GM12872 (cell line): Measurements from ENCODE around the gene ACSS1.

ENCODE experiments used
- TF ChIP-seq, protein P1 (sequence below): IDR thresholded peaks from 3 replicates; pipeline ENCODE4 v1.5.1; 2011; ENCODE audit warnings: low read depth, mild to moderate bottlenecking, low read length, moderate library complexity; ENCODE audit not compliant: insufficient read depth

Gene ACSS1

DNA sequence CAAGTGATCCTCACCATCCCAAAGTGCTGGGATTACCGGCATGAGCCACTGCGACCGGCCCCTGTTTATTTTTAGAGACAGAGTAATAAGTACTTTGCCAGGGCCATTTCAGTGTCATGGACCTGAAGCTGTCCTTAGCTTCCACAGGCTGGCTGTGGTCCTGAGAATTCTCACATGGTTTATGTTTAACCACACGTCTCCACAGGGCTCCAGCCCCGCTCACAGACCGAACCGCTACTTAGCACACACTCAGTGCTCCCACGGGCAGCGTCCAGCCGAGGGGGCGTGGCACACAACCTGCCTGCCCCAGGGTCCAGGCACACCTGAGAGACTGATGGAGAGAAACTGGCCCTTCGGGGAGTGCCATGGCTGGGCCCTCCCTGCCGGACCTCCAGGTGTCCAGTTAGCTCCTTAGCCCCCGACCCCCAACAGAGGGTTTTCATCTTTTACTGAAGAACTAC, 11.7 kb downstream of the ACSS1 start:
- TF ChIP-seq, protein P1, sequence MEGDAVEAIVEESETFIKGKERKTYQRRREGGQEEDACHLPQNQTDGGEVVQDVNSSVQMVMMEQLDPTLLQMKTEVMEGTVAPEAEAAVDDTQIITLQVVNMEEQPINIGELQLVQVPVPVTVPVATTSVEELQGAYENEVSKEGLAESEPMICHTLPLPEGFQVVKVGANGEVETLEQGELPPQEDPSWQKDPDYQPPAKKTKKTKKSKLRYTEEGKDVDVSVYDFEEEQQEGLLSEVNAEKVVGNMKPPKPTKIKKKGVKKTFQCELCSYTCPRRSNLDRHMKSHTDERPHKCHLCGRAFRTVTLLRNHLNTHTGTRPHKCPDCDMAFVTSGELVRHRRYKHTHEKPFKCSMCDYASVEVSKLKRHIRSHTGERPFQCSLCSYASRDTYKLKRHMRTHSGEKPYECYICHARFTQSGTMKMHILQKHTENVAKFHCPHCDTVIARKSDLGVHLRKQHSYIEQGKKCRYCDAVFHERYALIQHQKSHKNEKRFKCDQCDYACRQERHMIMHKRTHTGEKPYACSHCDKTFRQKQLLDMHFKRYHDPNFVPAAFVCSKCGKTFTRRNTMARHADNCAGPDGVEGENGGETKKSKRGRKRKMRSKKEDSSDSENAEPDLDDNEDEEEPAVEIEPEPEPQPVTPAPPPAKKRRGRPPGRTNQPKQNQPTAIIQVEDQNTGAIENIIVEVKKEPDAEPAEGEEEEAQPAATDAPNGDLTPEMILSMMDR = no peak

DNA sequence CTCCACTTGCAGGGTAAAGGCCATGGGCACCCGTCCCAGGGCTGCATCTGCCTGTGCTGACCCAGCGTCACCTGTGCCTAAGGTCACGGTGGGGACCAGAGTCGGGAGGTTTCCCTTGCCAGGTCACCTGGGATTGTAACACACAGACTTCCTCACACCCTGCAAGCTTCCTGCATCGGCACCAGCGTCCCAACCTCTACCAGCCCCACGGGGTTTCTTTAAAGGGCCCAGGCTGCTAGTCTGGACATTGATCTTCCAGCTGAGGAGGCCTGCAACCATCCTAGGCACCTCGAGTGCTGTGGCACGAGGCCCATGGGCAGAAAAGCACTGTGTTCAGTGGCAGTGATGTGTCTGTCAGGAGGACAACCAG, 12.6 kb downstream of the ACSS1 start:
- TF ChIP-seq, protein P1 = no peak

DNA sequence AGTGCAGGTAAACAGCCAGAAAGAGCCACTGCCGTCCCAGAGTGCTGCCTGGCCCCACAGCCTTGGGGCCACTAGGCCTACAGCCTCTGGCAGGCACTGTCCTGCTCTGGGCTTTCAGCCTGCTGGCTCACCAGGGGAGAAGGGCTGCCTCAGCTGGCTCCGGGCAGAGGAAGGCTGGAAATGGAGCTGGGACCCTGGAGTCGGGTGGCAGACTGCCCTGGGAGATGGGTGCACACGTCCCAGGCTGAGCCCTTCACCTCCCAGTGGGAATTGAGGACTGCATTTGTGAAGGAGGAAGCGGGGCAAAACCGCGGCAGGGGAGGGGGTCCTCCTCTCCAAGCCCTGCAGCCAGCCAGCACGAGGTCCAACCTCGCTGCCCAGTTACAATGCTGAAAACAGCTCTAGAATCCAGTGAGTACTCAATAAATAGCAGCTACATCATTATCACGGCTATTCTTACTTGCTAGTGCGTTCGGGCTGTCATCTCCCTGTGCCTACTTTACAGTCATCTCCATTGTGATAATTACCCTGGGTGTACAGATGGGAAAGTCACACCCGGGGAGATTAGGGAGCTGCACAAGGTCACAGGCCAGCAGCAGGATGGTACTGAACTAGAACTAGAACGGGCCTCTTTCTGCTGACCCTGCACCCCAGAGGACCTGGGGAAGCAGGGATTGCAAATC, 13.1 kb downstream of the ACSS1 start:
- TF ChIP-seq, protein P1 = no peak

DNA sequence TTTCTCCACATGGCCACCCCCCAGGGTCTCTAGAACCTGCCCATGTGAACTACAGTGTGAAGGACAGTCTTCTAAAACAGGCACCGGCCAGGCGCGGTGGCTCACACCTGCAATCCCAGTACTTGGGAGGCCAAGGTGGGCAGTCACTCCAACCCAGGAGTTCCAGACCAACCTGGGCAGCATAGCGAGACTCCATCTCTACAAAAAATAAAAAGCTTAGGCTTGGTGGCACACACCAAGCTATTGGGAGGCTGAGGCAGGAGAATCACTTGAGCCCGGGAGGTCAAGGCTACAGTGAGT, 13.7 kb downstream of the ACSS1 start:
- TF ChIP-seq, protein P1 = no peak

DNA sequence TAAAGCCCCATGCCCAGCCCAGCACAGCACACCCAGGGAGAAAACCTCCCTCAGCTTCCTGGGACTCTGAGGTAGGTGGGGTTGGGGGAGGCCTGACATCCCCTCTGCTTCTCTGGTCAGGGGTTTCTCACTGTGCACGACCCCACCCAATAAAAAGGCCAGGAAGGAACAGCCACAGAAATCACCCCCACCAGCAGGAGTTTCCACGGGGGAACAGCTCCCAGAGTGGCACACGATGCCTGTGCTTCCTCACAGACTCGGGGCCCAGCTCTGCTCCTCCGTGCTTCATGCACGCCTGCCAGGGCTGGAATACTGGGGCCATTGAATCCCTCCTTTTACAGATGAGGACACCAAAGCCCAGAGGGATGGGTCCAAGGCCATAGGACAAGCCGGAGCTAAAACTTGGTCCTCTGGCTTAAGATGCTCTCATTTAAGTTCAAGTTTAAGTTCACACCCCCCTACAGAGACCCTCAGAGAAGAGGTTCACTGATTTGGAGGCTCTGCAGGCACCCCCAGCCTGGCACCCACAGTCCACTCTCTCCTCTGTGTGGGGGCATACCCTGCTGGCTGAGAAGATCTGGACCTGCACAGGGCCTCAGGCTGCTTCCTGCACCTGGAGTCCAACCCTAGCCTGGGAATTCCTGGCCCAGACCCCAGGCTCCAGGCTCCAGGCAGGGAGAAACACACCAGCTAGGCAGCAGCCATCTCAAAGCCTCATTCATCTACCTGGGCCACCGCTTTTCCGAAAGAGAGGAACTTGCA, 14.3 kb downstream of the ACSS1 start:
- TF ChIP-seq, protein P1 = no peak

DNA sequence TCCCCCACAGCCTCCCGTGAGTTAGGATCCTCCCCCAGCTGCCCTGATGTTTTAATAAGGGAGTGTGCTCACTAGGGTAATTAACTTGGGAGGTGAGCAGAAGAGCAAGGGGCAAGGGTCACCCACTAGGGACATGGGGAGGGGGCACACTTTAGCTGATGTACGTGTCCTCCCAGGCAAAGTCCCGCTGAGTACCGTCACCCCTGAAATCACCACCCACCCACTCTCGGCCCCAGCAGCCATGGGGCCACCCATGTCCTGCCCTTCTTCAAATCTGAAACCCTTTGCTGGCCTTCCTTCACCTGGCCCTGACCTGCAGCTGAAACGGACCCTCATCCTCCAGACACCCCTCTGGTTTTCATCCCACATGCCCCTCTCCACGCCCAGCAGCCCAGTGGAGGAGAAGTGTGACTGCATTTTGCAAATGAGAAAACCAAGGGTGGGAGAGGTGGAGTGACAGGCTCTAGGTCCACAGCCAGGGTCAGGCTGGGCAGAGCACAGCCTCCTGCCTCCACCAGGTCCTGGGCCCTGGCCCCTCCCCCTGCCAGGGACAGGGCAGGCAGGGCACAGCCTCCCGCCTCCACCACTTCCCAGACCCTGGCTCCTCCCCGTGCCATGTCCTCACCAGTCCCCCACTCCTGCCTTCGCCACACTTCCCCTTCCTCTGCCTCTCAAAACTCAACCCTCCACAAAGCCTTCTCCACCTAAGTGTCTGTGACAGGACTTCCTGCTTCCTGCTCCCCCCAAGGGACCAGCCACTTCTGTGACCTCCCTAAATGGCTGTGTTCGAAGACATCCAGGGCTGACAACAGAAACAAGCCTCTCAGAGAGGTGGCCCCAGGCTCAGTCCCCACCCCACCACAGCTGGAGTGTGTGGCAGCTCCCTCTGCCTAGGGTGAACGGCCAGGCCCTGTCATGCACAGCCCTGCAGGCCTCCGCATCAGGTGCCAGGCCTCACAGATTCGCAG, 15.1 kb downstream of the ACSS1 start:
- TF ChIP-seq, protein P1 = no peak
